Measurements from ENCODE around the gene EPB41L2. TPM values are rescaled to one million over a fixed set of nuclear protein-coding genes. Genes with fewer than 3 reads are reported as not detected.

Gene EPB41L2
- total RNA-seq, 2 experiments from 2014 or later, result 9.5 to 12.3 TPM

DNA sequence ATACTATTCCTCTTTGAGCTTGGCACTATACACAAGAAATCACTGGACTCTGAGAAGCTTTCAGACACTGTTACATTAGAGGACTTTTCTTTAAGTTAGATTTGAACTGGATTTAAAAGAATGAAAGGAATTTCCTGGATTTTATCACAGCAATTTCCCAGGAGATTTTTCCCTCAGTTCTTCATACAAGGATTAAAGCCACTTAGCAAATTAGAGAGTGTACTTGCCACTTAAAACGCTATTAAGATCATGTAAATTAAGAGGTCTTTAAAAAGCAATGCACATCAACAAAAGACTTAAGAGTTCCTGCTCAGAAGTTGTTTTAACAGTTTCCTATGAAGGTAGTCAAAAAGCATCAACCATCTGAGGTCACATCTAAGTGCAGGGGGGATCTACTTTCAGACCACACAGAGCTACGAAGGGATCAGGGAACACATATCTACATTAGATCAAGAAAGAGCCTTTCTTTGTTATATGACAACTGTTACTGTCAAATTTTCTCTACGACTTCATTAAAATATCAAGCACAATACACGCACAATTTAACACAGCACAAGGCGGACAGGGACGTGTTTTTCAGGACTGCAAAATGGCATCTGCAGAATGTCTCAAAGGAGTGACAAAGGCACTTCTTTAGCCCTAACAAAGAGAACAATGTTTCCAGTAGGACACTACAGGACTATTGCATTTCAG, 65.8 kb downstream of the EPB41L2 start:
- H3K27me3 Mint-ChIP-seq, result no peaks in the 10 kb centered on the region
- intact Hi-C loops (cut with DNase I, micrococcal nuclease), result no loop called here
- CTCF ChIA-PET, result interaction anchor here (1.1 kb wide), 1 partner anchor 17 kb away, joined by 3 read pairs; no protein-coding TSS in a partner anchor

DNA sequence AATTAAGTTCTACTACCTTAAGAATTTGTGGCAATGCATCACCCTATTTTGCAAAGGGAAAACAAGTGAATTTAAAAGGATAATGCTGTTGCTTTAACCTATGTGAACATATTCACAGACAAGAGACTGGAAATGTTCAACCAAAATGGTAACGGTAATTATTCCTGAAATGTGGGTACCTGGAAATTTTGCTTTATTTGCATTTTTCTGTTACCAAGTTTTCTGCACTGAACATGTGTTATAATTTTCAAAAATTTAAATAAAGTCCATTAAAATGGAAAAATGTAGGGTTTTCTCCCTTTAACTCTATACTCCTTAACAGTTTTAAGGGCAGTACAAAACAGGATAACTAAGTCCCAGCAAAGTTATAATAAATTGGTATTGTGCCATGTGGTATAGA, 66.4 kb downstream of the EPB41L2 start:
- POLR2A ChIA-PET, result no interaction called here
- Mint-ChIP-seq H3K36me3 (ENCODE audit: low read depth) (no peaks in the 10 kb centered on the region), H3K27me3 (no peaks in the 10 kb centered on the region), H3K27ac (no peak overlapping the region), H3K4me3 (no peak overlapping the region), H3K9me3 (no peaks in the 10 kb centered on the region), H3K4me1 (ENCODE audit: low read depth) (no peaks in the 10 kb centered on the region)
- Histone ChIP-seq H3K27ac (ENCODE audit: low read depth in 1 of 2, low read length in 2 of 2) (no peak overlapping the region), H3K27me3 (ENCODE audit: control insufficient read depth in 1 of 2, insufficient read depth in 2 of 2, low read length in 2 of 2) (no peaks in the 10 kb centered on the region), H3K4me3 (ENCODE audit: low read length) (no peak overlapping the region), H3K4me1 (ENCODE audit: insufficient read depth, low read length) (no peaks in the 10 kb centered on the region), H3K9me3 (ENCODE audit: control insufficient read depth in 1 of 2, insufficient read depth in 1 of 2, low read length in 2 of 2) (peaks cover 0 to 5% of the 10 kb centered on the region in 2 experiments), H3K36me3 (ENCODE audit: insufficient read depth, low read length) (no peaks in the 10 kb centered on the region)
- CTCF ChIA-PET, result no interaction called here
- TF ChIP-seq, protein P1, sequence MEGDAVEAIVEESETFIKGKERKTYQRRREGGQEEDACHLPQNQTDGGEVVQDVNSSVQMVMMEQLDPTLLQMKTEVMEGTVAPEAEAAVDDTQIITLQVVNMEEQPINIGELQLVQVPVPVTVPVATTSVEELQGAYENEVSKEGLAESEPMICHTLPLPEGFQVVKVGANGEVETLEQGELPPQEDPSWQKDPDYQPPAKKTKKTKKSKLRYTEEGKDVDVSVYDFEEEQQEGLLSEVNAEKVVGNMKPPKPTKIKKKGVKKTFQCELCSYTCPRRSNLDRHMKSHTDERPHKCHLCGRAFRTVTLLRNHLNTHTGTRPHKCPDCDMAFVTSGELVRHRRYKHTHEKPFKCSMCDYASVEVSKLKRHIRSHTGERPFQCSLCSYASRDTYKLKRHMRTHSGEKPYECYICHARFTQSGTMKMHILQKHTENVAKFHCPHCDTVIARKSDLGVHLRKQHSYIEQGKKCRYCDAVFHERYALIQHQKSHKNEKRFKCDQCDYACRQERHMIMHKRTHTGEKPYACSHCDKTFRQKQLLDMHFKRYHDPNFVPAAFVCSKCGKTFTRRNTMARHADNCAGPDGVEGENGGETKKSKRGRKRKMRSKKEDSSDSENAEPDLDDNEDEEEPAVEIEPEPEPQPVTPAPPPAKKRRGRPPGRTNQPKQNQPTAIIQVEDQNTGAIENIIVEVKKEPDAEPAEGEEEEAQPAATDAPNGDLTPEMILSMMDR (IDR thresholded peaks at IDR 0.05), result no peak
- no peak for DNase-seq
- no peak for ATAC-seq (ENCODE audit: poor library complexity)
- intact Hi-C loops (cut with DNase I, micrococcal nuclease), result no loop called here

More for the DNA sequence above, 65.8 kb downstream of the EPB41L2 start:
- Mint-ChIP-seq H3K4me1 (ENCODE audit: low read depth) (no peaks in the 10 kb centered on the region), H3K9me3 (no peaks in the 10 kb centered on the region), H3K27ac (no peak overlapping the region), H3K4me3 (no peak overlapping the region), H3K36me3 (ENCODE audit: low read depth) (no peaks in the 10 kb centered on the region)
- ATAC-seq (ENCODE audit: poor library complexity) (no peak), DNase-seq (no peak)
- TF ChIP-seq, protein P1 (IDR thresholded peaks at IDR 0.05), result no peak
- Histone ChIP-seq H3K36me3 (ENCODE audit: insufficient read depth, low read length) (no peaks in the 10 kb centered on the region), H3K4me1 (ENCODE audit: insufficient read depth, low read length) (no peaks in the 10 kb centered on the region), H3K27ac (ENCODE audit: low read depth in 1 of 2, low read length in 2 of 2) (no peak overlapping the region), H3K27me3 (ENCODE audit: control insufficient read depth in 1 of 2, insufficient read depth in 2 of 2, low read length in 2 of 2) (no peaks in the 10 kb centered on the region), H3K9me3 (ENCODE audit: control insufficient read depth in 1 of 2, insufficient read depth in 1 of 2, low read length in 2 of 2) (peaks cover 0 to 5% of the 10 kb centered on the region in 2 experiments), H3K4me3 (ENCODE audit: low read length) (no peak overlapping the region)
- POLR2A ChIA-PET, result no interaction called here

DNA sequence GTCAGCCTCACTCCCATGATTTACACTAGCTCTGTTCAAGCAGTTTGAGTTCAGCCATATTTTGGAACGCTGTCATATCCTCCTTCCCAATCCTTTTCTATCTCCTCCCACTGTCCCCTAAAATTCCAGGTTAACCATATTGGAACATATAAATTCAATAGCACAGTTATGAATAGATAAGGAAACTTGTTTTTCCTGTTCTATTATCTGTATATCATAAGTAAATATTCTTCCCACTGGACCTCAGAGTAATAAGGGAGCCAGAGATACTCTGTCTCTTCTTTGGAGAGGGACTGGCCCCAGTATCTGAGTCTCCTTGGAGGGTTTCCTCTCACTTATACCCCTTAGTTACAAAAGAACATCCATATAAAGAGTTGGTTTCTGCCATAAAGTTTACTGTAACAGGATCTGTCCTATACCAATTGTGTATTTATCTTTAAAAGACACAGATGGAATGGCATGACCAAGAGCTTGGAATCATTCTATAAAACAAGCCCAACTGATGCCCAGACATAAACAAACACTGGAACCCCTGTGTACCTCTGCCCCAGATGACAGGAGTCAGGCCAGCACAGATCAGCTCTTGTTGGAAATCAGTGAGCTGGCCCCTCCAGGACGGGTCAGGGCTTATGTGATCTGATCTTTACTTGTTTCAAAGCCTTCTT, 67.1 kb downstream of the EPB41L2 start:
- Histone ChIP-seq H3K27ac (ENCODE audit: low read depth in 1 of 2, low read length in 2 of 2) (no peak overlapping the region), H3K9me3 (ENCODE audit: control insufficient read depth in 1 of 2, insufficient read depth in 1 of 2, low read length in 2 of 2) (peaks cover 0 to 5% of the 10 kb centered on the region in 2 experiments), H3K36me3 (ENCODE audit: insufficient read depth, low read length) (no peaks in the 10 kb centered on the region), H3K4me1 (ENCODE audit: insufficient read depth, low read length) (no peaks in the 10 kb centered on the region), H3K27me3 (ENCODE audit: control insufficient read depth in 1 of 2, insufficient read depth in 2 of 2, low read length in 2 of 2) (no peaks in the 10 kb centered on the region), H3K4me3 (ENCODE audit: low read length) (no peak overlapping the region)
- TF ChIP-seq, protein P1 (IDR thresholded peaks at IDR 0.05), result no peak
- DNase-seq, result no peak
- intact Hi-C loops (cut with DNase I, micrococcal nuclease), result no loop called here
- no peak overlapping the region for H3K4me3 Mint-ChIP-seq
- H3K36me3 Mint-ChIP-seq (ENCODE audit: low read depth), result no peaks in the 10 kb centered on the region
- ChIA-PET POLR2A (no interaction called here), CTCF (no interaction called here)
- no peaks in the 10 kb centered on the region for H3K4me1 Mint-ChIP-seq (ENCODE audit: low read depth)
- no peak overlapping the region for H3K27ac Mint-ChIP-seq
- no peaks in the 10 kb centered on the region for H3K9me3 Mint-ChIP-seq
- no peaks in the 10 kb centered on the region for H3K27me3 Mint-ChIP-seq
- ATAC-seq (ENCODE audit: poor library complexity), result no peak

All from CD4-positive, alpha-beta T cell (primary cell).